ENCODE results near the gene GM2A. TPM values are rescaled to one million over a fixed set of nuclear protein-coding genes. Genes with fewer than 3 reads are reported as not detected.

The GM2A gene
- total RNA-seq, 1 experiment from 2014 or later, result 27.6 TPM

- ChIA-PET CTCF (interaction anchor here (0.7 to 1.1 kb wide), 2 partner anchors 76 to 115 kb away, joined by 3 to 5 read pairs; no protein-coding TSS in a partner anchor), POLR2A (interaction anchor here (0.6 kb wide), 1 partner anchor 112 kb away, joined by 3 read pairs; no protein-coding TSS in a partner anchor)
- Histone ChIP-seq H3K27me3 (replicated peaks; ENCODE audit: control insufficient read depth, insufficient read depth, low read length) (no peaks in the 10 kb centered on the region), H3K4me1 (peaks cover 9% of the 10 kb centered on the region), H3K36me3 (ENCODE audit: control insufficient read depth, insufficient read depth, low read length) (no peaks in the 10 kb centered on the region), H3K4me3 (ENCODE audit: low read depth, low read length) (no peak overlapping the region), H3K9me3 (no peaks in the 10 kb centered on the region)
- H3K4me1 Mint-ChIP-seq (ENCODE audit: low read depth, unreplicated experiment), result peaks cover 9% of the 10 kb centered on the region
- no TSS peak for BruUV-seq (replicated peaks)
- no peaks in the 10 kb centered on the region for H3K36me3 Mint-ChIP-seq (ENCODE audit: insufficient read depth, unreplicated experiment)
- H3K9me3 Mint-ChIP-seq (ENCODE audit: unreplicated experiment), result no peaks in the 10 kb centered on the region
- H3K27ac Mint-ChIP-seq (ENCODE audit: unreplicated experiment), result no peak overlapping the region
- no peak for TF ChIP-seq CTCF (IDR thresholded peaks at IDR 0.05; ENCODE audit: insufficient read depth in 1 of 2, low read depth in 1 of 2, low read length in 1 of 2, severe bottlenecking in 1 of 2, unreplicated experiment in 1 of 2)
- H3K27me3 Mint-ChIP-seq (ENCODE audit: insufficient read depth, unreplicated experiment), result no peaks in the 10 kb centered on the region
- peak; percentile 20 to 60 for DNase-seq
- intact Hi-C loops (cut with micrococcal nuclease; ENCODE audit: unreplicated experiment), result no loop called here
- no peak overlapping the region for H3K4me3 Mint-ChIP-seq (ENCODE audit: unreplicated experiment)
These were observed 11.9 kb upstream of the GM2A start for GRCh38 chr5:151240924-151241635.

GRCh38 chr5:151243127-151243526 lies 9.9 kb upstream of the GM2A start:
- no peaks in the 10 kb centered on the region for H3K27me3 ChIP-seq (replicated peaks; ENCODE audit: control insufficient read depth, insufficient read depth, low read length)
- ChIA-PET POLR2A (no interaction called here), CTCF (no interaction called here)
- Mint-ChIP-seq H3K27ac (ENCODE audit: unreplicated experiment) (no peak overlapping the region), H3K36me3 (ENCODE audit: insufficient read depth, unreplicated experiment) (no peaks in the 10 kb centered on the region), H3K9me3 (ENCODE audit: unreplicated experiment) (no peaks in the 10 kb centered on the region), H3K27me3 (ENCODE audit: insufficient read depth, unreplicated experiment) (no peaks in the 10 kb centered on the region), H3K4me3 (ENCODE audit: unreplicated experiment) (no peak overlapping the region), H3K4me1 (ENCODE audit: low read depth, unreplicated experiment) (peaks cover 9% of the 10 kb centered on the region)
- H3K9me3 ChIP-seq, result no peaks in the 10 kb centered on the region
- no peak for DNase-seq
- no peak for TF ChIP-seq CTCF (IDR thresholded peaks at IDR 0.05; ENCODE audit: insufficient read depth in 1 of 2, low read depth in 1 of 2, low read length in 1 of 2, severe bottlenecking in 1 of 2, unreplicated experiment in 1 of 2)
- H3K4me1 ChIP-seq, result peaks cover 9% of the 10 kb centered on the region
- no peak overlapping the region for H3K4me3 ChIP-seq (ENCODE audit: low read depth, low read length)
- intact Hi-C loops (cut with micrococcal nuclease; ENCODE audit: unreplicated experiment), result no loop called here
- BruUV-seq (replicated peaks), result no TSS peak
- H3K36me3 ChIP-seq (ENCODE audit: control insufficient read depth, insufficient read depth, low read length), result no peaks in the 10 kb centered on the region

GRCh38 chr5:151243564-151243963 lies 9.4 kb upstream of the GM2A start:
- Mint-ChIP-seq H3K27ac (ENCODE audit: unreplicated experiment) (no peak overlapping the region), H3K36me3 (ENCODE audit: insufficient read depth, unreplicated experiment) (no peaks in the 10 kb centered on the region), H3K4me3 (ENCODE audit: unreplicated experiment) (no peak overlapping the region), H3K4me1 (ENCODE audit: low read depth, unreplicated experiment) (peaks cover 9% of the 10 kb centered on the region), H3K9me3 (ENCODE audit: unreplicated experiment) (no peaks in the 10 kb centered on the region), H3K27me3 (ENCODE audit: insufficient read depth, unreplicated experiment) (no peaks in the 10 kb centered on the region)
- TF ChIP-seq CTCF (IDR thresholded peaks at IDR 0.05; ENCODE audit: insufficient read depth in 1 of 2, low read depth in 1 of 2, low read length in 1 of 2, severe bottlenecking in 1 of 2, unreplicated experiment in 1 of 2), result no peak
- H3K4me3 ChIP-seq (ENCODE audit: low read depth, low read length), result no peak overlapping the region
- BruUV-seq (replicated peaks), result no TSS peak
- ChIA-PET POLR2A (no interaction called here), CTCF (no interaction called here)
- H3K4me1 ChIP-seq, result peaks cover 9% of the 10 kb centered on the region
- DNase-seq, result no peak
- no peaks in the 10 kb centered on the region for H3K36me3 ChIP-seq (ENCODE audit: control insufficient read depth, insufficient read depth, low read length)
- H3K9me3 ChIP-seq, result no peaks in the 10 kb centered on the region
- intact Hi-C loops (cut with micrococcal nuclease; ENCODE audit: unreplicated experiment), result no loop called here
- no peaks in the 10 kb centered on the region for H3K27me3 ChIP-seq (replicated peaks; ENCODE audit: control insufficient read depth, insufficient read depth, low read length)
